HG03571 (cell line): ENCODE results near the gene RFPL1.
"Not testable (repeated sequence)": the region's sequence is repeated elsewhere in the genome, so short reads cannot be mapped to it uniquely, and the experiment has no call there.

ENCODE experiments used
- ATAC-seq: cut with Tn5 transposase; IDR thresholded peaks from one replicate; pipeline ENCODE4 v1.9.1; 2021; ENCODE audit not compliant: unreplicated experiment

The RFPL1 gene

DNA sequence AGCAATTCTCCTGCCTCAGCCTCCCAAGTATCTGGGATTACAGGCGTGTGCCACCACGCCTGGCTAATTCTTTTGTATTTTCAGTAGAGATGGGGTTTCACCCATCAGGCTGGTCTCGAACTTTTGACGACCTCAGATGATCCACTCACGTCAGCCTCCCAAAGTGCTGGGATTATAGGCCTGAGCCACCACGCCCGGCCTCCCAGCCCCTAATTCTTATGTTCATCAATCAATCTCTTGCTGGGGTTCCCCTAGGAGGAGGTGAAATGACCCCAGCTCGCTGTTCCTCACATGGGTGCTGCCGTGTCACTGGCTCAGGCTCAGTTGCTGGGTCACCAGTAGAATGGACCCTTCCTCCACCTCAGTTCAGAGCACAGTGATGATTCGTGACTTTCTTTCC lies at the start of gene RFPL1:
RFPL1 (plus strand) TSS at position 301 of the 400 bp plus-strand sequence.
- not testable (repeated sequence) for ATAC-seq

- no peak for ATAC-seq
Observed at GRCh38 chr22:29388759-29389090, 49.7 kb upstream of the RFPL1 start.

GRCh38 chr22:29390270-29390669 lies 48.1 kb upstream of the RFPL1 start:
- ATAC-seq, result no peak

DNA sequence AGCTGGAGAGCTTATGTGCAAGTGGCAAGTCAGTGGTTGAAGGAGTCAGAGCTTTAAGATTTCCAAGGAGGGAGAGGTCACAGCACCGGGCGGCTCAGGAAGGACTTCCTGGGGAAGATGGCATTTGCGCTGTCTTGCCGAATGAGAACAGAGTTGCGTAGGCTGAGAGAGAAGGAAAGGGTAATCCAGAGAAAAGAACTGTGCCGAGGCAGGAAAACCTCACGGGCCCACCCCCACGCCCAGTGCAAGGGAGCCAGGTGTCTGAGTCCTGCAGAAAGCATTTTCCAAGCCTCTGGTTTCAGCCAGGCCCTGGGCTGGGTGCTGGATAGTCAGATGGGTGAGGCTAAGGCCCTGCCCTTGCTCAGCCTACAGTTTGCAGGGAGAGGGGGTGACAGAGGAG lies 46.8 kb upstream of the RFPL1 start:
- ATAC-seq, result no peak

DNA sequence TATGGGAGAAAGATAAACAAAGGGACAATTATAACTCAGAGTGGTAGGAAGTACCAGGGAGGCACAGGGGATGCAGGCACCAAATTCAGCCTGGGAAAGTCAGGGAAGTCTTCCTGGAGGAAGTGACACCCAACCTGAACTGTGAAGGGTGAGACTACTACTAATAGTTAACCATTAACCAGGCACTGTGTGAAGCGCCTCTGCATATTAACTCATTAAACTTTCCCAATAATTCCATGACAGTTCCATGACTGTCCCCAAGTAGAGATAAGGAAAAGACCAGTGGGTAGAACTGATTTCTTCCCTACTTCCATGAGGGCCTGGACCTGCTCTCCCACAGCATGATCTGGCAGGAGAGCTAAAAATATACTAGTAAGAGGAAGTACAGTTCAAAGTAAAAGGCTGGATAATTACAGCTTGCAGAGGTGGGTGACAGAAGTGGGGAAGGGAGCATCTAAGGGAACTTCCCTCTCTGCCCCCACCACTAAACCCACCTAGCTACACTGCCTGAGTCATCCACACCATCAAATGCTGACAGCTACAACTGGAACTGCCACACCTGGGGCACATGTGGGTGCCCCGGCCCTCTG lies 45.3 kb upstream of the RFPL1 start:
- no peak for ATAC-seq

GRCh38 chr22:29394931-29395581 lies 43.3 kb upstream of the RFPL1 start:
- no peak for ATAC-seq

- no peak for ATAC-seq
Observed at GRCh38 chr22:29396126-29396525, 42.3 kb upstream of the RFPL1 start.

DNA sequence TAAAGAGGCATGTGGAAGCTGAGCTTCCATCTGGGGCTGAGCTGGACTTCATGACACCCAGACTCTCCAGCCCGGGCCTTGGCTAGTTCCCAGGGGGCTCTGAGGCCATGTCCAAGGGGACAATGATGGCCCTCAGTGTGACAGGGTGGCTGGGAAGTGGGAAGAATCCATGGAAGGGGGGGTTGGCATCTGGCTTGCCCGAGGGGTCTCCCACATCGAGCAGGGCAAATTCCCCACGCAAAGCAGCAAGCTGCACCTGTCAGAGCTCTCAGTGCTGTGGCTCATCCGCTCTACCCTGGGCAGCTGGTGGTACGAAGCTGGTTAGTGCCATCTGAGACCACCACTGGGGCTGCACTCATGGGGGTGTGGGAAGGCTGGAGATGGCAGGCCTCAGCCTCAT lies 40.6 kb upstream of the RFPL1 start:
- ATAC-seq, result no peak

- ATAC-seq, result no peak
Observed at GRCh38 chr22:29400576-29400975, 37.8 kb upstream of the RFPL1 start.

GRCh38 chr22:29401538-29401937 lies 36.8 kb upstream of the RFPL1 start:
- ATAC-seq, result not testable (repeated sequence)

- no peak for ATAC-seq
Observed at GRCh38 chr22:29408940-29409339, 29.4 kb upstream of the RFPL1 start.

- ATAC-seq, result not testable (repeated sequence)
Observed at GRCh38 chr22:29411569-29412211, 26.7 kb upstream of the RFPL1 start.

- ATAC-seq, result not testable (repeated sequence)
Observed at GRCh38 chr22:29412772-29413171, 25.6 kb upstream of the RFPL1 start.

DNA sequence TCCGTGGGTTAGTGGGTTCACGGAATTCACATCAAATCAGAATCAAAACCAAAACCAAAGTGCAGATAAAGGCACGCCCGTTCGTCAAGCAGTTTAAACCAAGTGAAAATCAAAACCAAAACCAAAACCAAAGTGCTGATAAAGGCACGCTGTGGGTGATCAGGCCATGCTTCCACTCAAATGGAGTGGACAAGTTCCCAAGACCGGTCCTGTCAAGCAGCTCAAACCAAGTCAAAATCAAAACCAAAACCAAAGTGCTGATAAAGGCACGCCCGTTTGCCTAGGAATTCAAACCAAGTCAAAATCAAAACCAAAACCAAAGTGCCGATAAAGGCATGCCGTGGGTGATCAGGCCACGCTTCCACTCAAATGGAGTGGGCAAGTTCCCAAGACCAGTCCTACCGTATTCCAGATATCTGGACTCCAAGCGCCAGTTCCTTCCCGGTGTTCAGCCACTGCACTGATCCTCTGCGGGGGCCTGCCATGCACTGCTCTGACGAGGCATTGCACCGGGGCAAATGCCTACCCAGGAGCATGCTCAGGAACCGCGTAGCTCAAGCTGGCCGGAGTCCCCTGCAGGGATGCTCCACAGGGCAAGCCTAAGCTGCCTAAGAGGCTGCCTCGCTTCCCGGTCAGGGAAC lies 23.3 kb upstream of the RFPL1 start:
- ATAC-seq, result not testable (repeated sequence)

DNA sequence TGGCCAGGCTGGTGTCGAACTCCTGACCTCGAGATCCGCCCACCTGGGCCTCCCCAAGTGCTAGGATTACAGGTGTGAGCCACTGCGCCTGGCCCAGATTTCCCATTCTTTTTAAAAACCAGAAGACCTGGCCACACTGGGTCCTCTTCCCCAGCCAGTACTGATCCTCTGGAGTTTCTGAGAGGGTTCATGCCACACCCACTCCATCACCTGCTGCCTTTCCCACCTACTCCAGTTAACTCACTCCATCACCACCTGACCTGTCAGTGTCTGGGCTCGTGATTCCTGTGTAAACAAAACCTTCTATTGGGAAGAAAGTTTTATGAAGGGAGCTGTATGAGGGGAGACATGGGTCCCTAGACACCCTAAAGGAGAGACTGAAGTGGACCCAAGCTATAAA lies 19.7 kb upstream of the RFPL1 start:
- not testable (repeated sequence) for ATAC-seq

GRCh38 chr22:29426476-29426875 lies 11.9 kb upstream of the RFPL1 start:
- no peak for ATAC-seq

- ATAC-seq, result no peak
Observed at GRCh38 chr22:29427176-29427760, 11.1 kb upstream of the RFPL1 start.

DNA sequence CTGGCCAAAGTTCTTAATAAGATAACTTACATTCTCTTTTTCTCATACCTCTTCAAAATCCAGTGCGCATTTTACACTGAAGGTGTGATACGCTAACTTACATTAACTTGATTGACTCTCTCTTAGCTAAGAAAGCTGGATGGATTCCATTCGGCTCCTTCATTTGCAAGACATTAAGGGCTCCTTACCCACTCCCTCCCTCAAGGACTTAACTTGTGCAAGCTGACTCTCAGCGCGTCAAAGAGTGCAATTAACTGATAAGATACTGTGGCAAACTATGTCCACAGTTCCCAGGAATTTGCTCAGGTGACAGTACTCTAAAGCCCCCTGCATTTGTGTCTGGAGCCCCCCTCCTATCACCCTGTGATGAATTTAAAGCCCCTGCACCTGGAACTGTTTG lies 6.4 kb upstream of the RFPL1 start:
- ATAC-seq, result no peak

GRCh38 chr22:29433856-29434255 lies 4.5 kb upstream of the RFPL1 start:
- no peak for ATAC-seq

GRCh38 chr22:29434288-29434687 lies 4.1 kb upstream of the RFPL1 start:
- ATAC-seq, result no peak

- ATAC-seq, result no peak
Observed at GRCh38 chr22:29435236-29436136, 2.9 kb upstream of the RFPL1 start.
